Activated T-cell treated with anti-CD3 and anti-CD28 coated beads, Interleukin-2, amount 50 U/mL, for 1 hour (primary cell): ENCODE data around the gene ZNF236.

Experiments used
- DNase-seq: peaks from one replicate; pipeline ENCODE4 v3.0.0-alpha.2; 2020

Gene ZNF236

GRCh38 chr18:76992226-76993084 lies 170.1 kb downstream of the ZNF236 start:
- DNase-seq, result no peak

- no peak for DNase-seq
These were observed 170.7 kb downstream of the ZNF236 start for GRCh38 chr18:76993085-76993382.

DNA sequence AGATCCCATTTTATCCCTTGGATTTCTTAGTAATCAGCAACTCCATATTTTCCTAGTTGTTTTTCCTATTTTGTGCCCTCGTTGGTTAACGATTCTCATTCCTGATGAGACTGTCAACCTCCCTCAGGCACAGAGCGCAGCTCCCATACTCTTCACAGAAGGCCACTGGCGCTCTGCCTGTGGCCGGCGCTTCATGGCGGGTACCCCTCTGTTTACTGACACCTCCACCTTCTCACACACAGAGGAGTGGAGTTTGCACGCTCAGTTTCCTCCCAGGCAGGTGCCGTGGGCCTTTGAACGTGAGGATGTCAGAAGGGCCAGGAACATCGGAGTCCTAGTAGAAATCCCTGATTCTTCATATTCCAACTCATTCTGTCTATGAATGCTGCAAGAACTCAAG lies 171.2 kb downstream of the ZNF236 start:
- no peak for DNase-seq

- no peak for DNase-seq
These were observed 171.8 kb downstream of the ZNF236 start for GRCh38 chr18:76994086-76994654.

- DNase-seq, result no peak
These were observed 173.5 kb downstream of the ZNF236 start for GRCh38 chr18:76995896-76996295.

GRCh38 chr18:76996429-76996828 lies 174.1 kb downstream of the ZNF236 start:
- DNase-seq, result no peak

DNA sequence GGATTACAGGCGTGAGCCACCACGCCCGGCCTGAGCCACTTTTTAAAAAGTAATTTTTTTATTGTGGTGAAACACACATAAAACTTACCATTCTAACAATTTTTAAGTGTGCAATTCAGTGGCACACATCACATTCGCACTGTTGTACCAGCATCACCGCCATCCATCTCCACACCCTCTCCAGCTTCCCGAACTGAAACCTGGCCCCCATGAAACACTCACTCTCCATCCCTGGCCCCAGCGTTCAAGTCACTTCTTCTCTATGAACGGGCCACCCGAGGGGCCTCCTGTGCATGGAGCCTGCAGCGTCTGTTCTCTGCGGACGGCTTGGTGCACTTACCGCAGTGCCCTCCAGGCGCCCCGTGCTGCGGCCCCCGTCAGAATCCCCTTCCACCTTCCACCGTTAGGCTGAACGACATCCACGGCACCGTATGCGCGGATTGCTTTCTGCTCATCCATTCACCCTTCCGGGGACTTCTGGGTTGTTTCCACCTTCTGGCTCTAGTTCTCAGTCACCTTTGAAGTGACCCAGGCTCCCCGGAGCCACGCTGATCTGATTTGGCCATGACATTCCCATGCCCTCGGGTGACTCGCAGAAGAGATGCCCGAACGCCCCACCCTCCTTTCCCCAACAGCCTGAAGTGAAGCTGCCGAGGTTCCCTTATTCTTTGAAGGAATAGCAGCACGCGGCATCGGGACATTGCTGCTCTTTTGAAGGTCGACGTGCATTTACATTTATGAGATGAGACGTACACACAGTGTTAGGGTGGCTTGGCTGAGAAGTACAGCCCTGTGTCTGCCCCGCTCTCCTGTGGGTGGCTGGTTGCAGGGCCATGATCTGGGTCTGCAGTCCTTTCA lies 175.8 kb downstream of the ZNF236 start:
- DNase-seq, result no peak

DNA sequence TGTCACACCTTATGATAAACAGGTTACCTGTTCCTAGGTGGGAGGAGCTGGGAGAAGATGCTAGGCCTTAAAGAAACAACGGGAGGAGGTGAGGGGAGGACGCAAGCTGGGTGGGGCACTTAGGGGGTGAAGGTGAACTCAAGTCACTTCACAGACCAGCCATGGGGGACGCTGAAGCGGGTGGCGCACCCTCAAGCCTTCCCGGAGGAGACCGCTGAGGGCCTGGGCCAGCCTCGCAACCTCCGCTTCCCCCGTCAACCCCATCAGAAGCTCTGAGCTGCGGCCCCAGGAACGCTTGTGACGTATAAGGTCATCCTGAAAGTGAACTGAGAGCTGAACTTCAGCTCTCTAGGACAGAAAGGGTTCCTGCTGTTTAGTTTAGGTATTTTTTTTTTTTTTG lies 176.7 kb downstream of the ZNF236 start:
- DNase-seq, result no peak

- DNase-seq, result peak; percentile 69
These were observed 178.2 kb downstream of the ZNF236 start for GRCh38 chr18:77000527-77000926.

- DNase-seq, result no peak
These were observed 178.7 kb downstream of the ZNF236 start for GRCh38 chr18:77001041-77001440.

GRCh38 chr18:77001979-77002378 lies 179.6 kb downstream of the ZNF236 start:
- DNase-seq, result no peak

DNA sequence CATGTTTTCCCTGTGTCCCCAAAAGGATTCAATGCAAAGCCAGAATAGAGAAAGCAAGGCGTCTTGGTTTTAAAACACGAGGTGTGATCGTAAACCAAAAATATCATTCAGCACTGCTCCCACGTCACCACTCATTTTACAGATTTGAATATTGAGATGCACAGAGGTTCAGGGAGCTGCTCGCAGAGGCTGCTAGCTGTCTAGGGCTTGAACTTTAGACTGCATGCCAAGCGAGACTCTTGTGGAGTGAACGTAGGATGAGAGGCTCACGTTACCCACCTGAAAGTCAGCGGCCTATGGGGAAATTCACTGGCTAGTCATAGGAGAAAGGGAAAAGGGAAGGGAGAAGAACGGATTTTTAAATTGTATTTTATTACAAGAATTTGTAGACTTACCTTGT lies 180.1 kb downstream of the ZNF236 start:
- DNase-seq, result no peak

DNA sequence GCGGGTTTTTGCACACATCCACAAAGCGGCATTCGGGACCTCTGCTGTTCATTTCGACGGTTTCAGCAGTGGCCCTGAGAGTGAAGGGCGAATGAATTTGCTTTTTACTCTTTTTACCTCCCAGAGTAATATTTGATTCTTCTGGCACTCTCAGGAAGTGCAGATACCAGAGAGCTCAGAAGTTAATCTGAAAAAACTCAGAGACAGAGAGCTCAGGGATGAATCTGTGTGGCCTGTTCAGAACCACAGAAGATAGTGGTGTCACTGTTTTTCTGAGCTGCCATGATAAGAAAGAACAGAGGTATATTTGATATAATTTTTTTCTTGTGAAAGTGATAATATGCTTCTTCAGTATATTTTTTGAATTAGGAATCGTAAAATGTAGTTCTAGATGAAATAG lies 181.0 kb downstream of the ZNF236 start:
- DNase-seq, result no peak

- no peak for DNase-seq
These were observed 182.4 kb downstream of the ZNF236 start for GRCh38 chr18:77004555-77005380.

- no peak for DNase-seq
These were observed 183.4 kb downstream of the ZNF236 start for GRCh38 chr18:77005651-77006195.

- DNase-seq, result no peak
These were observed 184.2 kb downstream of the ZNF236 start for GRCh38 chr18:77006305-77007175.

- DNase-seq, result no peak
These were observed 184.9 kb downstream of the ZNF236 start for GRCh38 chr18:77007251-77007650.

GRCh38 chr18:77008006-77008405 lies 185.6 kb downstream of the ZNF236 start:
- DNase-seq, result no peak

DNA sequence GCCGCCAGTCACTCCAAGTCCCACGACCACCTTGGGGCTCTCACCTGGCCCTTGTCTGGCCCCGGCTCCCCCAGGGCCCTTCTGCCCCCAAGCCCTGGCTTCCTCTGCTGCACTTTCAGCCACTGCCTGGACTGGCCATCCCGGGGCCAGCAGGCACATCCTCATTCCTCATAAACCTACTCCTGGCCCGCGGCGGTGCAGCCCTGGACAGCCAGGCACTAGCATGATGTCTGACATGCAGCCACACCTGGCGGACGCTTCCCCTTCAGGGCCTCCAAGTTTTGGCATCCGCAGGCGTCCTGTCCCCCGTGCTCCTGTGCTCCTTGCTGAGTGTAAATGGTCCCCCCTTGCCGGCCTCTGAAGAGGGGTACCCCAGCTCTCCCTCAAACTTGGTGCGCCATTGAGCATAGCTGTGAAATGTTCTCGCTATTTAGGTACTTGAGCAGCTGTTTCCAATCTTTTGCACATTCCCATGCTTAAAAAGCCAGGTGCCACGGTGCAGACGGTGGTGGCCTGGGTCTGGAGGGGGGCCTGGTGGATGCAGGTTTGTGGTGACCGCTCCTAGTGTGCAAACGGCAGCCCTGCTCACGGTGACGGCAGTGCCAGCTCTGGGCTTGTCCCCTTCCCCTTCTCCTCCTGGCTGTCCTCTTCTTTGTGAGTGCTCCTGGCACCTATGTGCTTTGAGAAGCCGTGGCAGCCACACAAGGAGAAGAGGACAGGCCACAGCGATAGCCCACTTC lies 186.4 kb downstream of the ZNF236 start:
- DNase-seq, result no peak

GRCh38 chr18:77009675-77010074 lies 187.3 kb downstream of the ZNF236 start:
- DNase-seq, result no peak

GRCh38 chr18:77012120-77012519 lies 189.8 kb downstream of the ZNF236 start:
- DNase-seq, result no peak
